Stimulated activated CD4-positive, alpha-beta T cell treated with anti-CD3 and anti-CD28 coated beads, Interleukin-12 subunit alpha, Interleukin-12 subunit beta, amount 100 ng/mL, for 24 hours (primary cell): ENCODE results near the gene CA7.
A peak's percentile ranks its signal among the peaks of the same experiment; 100 is the strongest.
"Not testable (repeated sequence)": the region's sequence is repeated elsewhere in the genome, so short reads cannot be mapped to it uniquely, and the experiment has no call there.

ENCODE experiments used
- DNase-seq, 2 experiments: peaks; one replicate each; pipeline ENCODE4 v3.0.0-alpha.2; 2020; ENCODE audit warnings: low read depth in 2 of 2

CA7 gene

DNA sequence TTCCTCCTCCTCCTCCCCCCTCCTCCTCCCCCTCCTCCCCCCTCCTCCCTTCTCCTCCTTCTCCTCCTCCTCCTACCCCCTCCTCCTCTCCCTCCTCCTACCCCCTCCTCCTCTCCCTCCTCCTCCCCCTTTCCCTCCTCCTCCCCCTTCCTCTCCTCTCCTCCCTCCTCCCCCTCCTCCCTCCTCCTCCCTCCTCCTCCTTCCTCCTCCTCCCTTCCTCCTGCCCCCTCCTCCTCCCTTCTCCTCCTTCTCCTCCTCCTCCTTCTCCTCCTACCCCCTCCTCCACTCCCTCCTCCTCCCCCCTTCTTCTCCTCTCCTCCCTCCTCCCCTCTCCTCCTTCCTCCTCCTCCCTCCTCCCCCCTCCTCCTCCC, 29.5 kb downstream of the CA7 start:
- no peak for DNase-seq

- DNase-seq = no peak
These were observed 30.0 kb downstream of the CA7 start for GRCh38 chr16:66874079-66874775.

DNA sequence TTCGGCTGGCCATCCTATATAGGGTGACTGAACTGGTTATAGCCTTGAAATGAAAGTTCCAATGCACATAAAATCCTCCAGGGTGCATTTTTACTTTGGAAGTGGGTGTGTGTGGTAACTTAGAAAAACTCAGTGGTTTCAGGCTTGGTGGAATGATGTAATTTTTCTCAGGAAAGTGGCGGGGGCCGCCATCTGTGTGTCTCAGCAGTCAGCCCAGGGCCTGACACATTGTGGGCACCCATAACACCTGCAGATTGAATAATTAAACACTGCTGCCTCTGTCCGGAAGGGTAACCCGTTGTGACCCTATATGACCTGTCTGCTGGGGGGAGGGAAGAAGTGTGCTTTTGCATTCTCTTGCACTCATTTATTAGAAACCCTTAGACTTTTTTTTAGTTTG, 33.9 kb downstream of the CA7 start:
- DNase-seq = peak; percentile 28 to 68

DNA sequence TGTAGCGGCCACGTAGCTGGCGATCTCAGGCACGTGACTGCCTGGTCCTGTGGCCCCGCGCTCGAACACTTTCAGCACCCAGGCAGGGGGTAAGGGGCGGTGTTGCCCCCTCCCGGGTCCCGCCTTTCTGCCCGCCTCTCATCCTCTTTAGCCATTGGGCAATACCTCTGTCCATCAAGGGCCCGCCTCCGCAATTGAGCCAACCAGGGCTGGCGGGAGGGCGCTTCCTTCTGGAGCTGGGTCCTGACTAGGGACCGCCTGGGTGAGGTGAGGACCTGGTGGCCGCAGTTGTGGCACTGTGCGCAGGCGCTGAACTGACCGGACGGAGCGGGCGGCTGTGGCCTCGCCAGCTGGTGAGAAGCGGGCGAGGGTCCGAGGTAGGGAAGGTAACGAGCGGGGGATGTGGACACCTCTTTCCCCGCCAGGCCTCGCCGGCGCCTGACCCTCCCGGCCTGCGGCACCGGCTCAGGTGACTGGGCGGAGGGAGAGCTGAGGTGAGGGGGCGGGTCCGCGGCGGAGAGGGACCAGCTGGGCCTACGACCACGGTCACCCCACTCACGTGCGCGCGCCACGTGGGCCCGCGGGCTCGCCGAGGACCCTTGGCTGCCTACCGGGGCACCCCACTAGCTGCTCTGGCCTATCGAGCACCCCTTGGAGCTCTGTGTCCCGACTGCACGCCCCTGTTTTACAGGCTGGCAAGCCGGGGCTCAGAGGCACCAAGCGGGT, 36.2 kb downstream of the CA7 start, which contains the start of gene PDP2:
Gene PDP2, plus strand, starts transcription at position 228 of the 726 bp plus-strand sequence. CDS start 3,770 bp downstream, outside the sequence.
- DNase-seq = peak; percentile 79 to 93

GRCh38 chr16:66881014-66881417, 36.8 kb downstream of the CA7 start:
- no peak for DNase-seq

GRCh38 chr16:66881560-66881959, 37.3 kb downstream of the CA7 start:
- no peak for DNase-seq

DNA sequence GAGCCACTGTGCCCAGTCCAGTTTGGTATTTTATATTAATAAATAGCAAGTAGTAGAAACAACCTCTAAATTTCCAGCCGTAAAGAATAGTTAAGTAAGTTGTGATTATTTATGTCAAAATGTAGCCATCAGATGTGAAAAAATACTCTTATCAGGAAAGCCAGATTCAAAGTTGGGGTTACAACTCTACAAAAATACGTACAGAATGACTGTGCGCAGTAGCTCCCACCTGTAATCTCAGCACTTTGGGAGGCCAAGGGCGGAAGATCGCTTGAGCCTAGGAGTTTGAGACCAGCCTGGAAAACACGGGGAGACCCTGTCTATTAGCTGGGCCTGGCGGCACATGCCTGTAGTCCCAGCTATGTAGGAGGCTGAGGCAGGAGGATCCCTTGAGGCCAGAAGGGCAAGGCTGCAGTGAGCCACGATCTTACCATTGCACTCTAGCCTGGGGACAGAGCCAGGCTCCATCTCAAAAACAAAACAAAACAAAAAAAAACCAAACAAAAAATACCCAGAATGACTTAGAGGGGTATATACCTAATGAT, 37.8 kb downstream of the CA7 start:
- no peak for DNase-seq

DNA sequence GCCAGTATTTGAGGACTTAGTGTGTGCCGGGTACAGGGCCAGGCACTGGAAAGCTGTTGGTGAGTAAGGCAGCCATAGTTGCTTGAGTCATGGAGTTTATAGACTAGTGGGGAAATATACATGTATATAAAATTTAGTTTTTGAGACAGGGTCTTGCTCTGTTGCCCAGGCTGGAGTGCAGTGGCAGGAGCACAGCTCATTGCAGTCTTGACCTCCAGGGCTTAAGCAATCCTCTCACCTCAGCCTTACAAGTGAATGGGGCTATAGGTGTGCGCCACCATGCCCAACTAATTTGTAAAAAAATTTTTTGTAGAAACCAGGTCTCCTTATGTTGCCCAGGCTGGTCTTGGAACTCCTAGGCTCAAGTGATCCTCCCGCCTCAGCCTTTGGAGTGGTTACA, 38.5 kb downstream of the CA7 start:
- no peak for DNase-seq

DNA sequence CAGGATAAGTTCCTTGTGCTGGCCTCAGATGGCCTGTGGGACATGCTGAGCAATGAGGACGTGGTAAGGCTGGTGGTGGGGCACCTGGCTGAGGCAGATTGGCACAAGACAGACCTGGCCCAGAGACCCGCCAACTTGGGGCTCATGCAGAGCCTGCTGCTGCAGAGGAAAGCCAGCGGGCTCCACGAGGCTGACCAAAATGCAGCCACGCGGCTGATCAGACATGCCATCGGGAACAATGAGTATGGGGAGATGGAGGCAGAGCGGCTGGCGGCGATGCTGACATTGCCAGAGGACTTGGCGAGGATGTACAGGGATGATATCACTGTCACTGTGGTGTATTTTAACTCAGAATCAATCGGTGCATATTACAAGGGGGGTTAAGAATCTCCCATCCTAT, 41.3 kb downstream of the CA7 start:
- DNase-seq = no peak

GRCh38 chr16:66886321-66886720, 42.1 kb downstream of the CA7 start:
- DNase-seq = no peak

- DNase-seq = no peak
These were observed 42.7 kb downstream of the CA7 start for GRCh38 chr16:66886914-66887313.

DNA sequence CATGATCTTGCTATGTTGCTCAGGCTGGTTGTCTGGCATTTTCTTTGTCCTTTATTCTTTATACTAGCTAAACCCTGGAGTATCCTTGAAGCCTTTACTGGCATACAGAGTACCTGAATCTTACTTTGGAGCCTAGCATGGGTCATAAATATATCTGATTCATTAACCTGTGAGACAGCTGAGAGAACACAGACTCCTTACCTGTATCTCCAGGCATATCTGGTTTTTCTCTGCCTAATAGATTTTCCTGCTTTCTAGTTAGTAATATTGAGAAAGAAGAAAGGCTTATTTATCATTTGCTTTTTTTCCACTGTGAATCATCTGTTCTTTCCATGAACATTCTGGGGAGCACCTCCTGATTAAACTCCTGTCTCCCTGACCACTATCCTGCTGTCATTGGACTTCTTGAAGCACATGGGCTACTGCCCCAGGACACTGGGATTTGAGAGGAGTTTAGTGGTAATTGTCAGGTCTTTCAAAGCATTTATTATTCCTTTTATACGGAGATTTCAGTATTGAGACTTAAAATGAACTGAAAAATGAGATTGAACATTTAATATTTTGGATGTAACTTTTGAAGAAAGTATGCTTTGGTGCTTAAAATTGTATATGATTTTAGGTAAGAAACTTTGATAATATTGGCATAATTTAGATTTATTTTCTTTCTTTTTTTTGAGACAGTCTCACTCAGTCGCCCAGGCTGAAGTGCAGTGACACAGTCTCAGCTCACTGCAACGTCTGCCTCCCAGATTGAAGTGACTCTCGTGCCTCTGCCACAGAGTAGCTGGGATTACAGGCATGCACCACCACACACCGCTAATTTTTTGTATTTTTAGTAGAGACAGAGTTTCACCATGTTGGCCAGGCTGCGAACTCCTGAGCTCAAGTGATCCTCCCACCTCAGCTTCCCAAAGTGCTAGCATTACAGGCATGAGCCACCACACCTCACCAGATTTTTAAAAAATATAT, 44.7 kb downstream of the CA7 start:
- DNase-seq = no peak

- DNase-seq = no peak
These were observed 45.4 kb downstream of the CA7 start for GRCh38 chr16:66889622-66890021.

DNA sequence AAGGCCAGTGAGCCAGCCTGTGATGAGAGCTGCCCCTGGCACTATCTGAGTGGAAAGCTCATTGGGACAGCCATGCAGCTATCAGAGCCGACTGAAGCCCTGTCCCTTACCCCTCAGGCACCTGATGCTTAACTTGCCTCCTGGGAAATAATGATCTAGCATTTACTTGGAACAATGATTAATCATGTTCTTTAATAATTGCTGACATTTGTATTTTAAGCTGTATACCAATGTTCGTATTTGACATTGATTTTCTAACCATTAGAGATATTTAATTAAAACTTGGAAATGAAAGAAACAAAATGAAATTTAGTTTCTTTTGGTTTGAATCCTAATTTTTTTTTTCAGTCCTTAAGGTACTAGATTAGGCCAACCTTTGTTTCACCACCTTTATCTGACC, 46.6 kb downstream of the CA7 start:
- DNase-seq = no peak

DNA sequence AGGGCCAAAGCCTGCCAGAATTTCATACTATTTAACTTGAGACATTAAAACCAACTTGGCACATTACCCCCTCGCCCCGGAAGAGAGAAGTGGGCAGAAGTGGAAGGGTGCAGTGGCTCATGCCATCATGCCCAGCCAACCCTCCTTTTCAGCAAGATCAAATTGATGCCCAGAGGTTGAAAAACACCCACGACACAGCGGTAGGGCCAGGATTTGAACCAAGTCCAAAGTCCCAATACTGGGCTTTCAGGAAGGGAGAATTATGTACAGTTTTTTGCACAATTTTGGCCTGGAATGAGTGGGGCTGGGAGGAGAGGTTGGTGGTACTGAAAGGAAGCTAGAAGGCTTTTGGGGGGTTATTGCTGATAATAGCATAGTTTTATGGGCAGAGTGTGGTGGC, 47.1 kb downstream of the CA7 start:
- DNase-seq = no peak

DNA sequence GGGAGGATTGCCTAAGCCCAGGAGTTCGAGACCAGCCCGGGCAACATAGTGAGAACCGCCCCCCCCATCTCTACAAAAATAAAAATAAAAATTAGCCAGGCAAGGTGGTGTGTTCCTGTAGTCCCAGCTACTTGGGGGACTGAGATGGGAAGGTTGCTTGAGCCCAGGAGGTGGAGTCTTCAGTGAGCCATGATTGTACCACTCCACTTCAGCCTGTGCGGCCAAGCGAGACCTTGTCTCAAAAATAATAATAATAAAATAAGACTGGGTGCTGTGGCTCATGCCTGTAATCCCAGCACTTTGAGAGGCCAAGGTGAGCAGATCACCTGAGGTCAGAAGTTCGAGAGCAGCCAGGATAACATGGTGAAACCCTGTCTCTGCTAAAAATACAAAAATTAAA, 47.6 kb downstream of the CA7 start:
- no peak for DNase-seq

DNA sequence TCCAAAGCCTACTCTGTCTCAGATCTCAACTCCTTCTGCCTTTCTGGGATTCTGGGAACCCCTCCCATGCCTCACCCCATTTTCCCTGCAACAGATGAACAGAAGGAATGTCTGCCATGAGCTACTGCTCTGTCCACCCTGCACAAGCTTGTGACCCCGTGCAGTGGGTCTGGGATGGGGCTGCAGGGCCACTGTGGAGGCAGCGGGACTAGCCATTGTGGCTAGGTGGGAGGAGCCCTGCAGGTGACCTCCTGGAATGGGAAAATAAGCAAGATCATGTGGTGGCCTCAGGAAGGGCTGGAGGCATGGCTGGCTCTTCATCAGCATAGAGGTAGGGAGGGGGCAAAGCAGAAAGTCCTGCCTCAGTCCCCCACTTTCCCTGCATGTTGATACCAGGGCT, 49.8 kb downstream of the CA7 start:
- DNase-seq = no peak

GRCh38 chr16:66894948-66895688, 50.9 kb downstream of the CA7 start:
- DNase-seq = peak; percentile 25 to 41

GRCh38 chr16:66895689-66895979, 51.4 kb downstream of the CA7 start:
- DNase-seq = no peak

GRCh38 chr16:66895999-66896398, 51.8 kb downstream of the CA7 start:
- no peak for DNase-seq

DNA sequence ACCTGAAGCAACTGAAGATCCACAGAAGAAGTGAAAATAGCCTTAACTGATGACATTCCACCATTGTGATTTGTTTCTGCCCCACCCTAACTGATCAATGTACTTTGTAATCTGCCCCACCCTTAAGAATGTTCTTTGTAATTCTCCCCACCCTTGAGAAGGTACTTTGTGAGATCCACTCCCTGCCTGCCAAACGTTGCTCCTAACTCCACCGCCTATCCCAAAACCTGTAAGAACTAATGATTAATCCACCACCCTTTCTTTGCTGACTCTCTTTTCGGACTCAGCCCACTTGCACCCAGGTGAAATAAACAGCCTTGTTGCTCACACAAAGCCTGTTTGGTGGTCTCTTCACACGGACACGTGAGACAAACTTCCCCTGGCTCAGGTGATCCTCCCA, 52.5 kb downstream of the CA7 start:
- not testable (repeated sequence) for DNase-seq

DNA sequence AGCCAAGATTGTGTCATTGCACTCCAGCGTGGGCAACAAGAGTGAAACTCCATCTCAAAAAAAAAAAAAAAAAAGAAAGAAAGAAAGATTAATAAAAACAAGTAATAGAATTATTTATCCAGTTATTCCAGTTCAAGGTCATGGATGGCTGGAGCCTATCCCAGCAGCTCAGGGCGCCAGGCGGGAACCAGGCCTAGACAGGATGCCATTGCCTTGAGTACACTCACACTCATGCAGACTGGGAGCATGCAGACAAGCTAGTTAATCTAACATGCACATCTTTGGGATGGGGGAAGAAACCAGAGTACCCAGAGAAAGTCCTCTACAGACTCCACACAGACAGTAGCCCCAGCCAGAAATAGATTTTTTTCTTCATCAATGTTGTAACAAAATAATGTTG, 54.0 kb downstream of the CA7 start:
- no peak for DNase-seq
